GM19239 (cell line): ENCODE results near the gene XAGE1B.
"Not testable (repeated sequence)": the region's sequence is repeated elsewhere in the genome, so short reads cannot be mapped to it uniquely, and the experiment has no call there.

ENCODE experiments used
- DNase-seq: peaks from one replicate; pipeline ENCODE4 v3.0.0; 2011; ENCODE audit warnings: low spot score; ENCODE audit not compliant: insufficient read length
- FAIRE-seq: peaks from 2 replicates; lab custom pipeline; 2011; peaks lifted over from hg19 to GRCh38; lab: Jason Lieb, UNC

Gene XAGE1B, protein sequence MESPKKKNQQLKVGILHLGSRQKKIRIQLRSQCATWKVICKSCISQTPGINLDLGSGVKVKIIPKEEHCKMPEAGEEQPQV

DNA sequence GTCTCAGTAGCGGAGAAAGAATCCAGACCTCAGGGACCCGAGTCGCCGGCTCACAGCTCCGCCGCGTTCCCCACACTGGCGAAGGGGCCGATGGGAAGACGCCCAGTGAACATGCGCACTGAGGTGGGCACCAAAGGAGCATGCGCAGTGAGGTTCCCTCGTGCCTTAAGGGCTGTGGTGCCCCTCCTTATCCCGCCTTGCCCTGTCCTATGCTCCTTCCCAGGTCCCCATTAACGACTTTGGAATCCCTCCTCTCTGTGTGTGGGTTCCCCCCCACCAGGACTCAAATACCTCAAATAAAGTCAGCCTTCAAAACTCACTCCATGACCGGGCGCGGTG, at the start of gene XAGE1B:
XAGE1B (minus strand) TSS at position 77 of the 339 bp plus-strand sequence. CDS start 1,536 bp downstream, outside the sequence.
- FAIRE-seq, DNase-seq: not testable (repeated sequence)

DNA sequence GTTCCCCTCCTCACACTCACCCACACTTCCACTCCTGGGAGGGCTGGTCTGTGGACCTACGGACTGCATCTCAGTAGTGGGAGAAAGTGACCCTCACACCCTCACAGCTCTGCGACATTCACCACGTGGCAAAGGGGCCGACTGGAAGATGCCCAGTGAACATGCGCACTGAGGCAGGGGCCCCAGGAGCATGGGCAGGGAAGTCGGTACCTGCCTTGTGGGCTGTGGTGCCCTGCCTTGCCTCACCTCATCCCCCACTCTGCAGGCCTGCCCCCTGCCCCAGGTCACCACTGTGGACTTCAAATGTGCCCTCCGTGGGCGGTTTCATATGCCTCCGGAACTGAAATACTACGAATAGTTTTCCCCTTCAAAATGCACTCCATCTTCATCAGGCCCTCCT, 46.2 kb upstream of the XAGE1B start:
- DNase-seq (no peak), FAIRE-seq (no peak)

DNA sequence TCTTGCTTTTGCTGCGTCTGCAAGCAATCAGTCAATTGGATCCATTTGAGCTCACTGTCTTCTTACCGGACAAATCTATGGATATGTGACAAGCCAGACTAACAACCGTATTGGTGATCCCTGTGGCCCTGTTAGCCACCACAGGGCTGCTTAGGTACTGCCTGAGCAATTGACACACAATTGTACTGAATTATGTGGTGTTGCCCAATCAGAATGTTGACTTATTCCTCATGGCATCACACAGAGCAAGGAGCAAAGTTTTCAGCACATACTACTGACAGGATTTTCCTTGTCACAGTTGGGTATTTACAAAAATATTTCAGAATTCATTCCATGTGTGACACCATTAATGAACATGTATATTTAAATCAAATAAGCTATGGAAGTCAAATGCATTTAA, 41.3 kb upstream of the XAGE1B start:
- FAIRE-seq (no peak), DNase-seq (no peak)

DNA sequence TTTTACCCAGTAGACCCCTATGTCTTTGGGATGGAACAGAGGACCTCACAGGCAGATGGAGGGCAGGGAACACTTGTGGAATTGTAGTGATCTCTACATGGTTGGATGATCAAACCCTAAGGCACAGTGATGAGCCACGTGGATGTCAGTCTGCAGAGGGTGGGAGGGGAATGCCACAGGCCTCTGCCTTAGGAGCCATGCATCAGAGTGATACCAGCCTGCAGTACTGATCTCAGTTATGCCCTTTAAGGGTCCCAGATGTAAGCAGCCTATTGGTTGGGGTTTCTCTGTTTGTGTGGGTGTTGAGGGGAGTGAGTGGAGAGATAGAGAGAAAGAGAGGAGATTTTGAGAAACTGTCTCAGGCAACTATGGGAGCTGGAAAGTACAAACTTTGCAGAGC, 39.9 kb upstream of the XAGE1B start:
- DNase-seq, result no peak
- FAIRE-seq, result no peak

DNA sequence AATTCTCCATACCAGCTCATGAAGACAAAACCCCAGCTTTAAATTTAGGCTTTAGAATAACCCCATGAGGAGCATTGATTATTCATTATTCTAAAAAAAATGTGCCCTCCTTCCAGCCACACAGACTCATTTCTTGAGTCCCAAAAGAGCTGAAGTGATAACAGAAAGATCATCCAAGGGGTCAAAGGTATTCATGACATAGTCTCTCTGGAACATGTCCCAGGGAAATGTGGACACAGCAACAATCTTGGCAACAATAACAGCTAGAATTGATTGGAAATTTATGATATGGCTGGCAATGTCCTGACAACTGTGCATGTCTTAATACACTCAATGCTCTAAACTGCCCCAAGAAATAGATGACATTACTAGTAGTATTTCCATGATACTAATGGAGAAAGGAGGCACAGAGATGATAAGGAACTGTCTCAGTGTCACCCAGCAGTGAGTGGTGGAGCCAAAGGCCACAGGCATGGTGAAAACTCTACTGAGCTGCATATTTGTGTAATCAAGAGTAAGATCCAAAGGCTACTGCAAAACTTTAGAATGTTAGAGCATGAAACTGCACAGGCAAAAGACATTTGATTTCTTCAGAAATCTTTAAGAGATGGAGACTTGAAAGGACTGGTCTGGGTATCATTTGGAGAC, 37.3 kb upstream of the XAGE1B start:
- DNase-seq (no peak), FAIRE-seq (no peak)

DNA sequence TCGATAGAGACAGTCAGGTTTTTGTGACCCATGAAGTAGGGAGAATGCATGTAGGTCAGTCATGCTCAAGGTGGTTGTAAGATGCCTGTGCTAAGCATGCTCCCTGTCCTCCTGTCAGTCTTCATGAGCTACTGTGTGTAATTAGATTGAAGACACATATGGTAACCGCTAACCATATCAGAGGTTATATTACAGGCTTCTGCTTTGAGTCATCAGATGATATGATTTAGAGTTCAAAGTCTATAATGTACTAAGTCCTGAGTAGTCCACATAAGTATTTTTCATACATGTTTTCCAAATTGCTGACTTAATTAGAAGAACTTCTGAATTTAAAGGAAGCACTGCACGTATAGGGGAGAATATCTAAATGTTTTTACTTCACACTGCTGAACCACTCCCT, 31.9 kb upstream of the XAGE1B start:
- not testable (repeated sequence) for FAIRE-seq, DNase-seq

DNA sequence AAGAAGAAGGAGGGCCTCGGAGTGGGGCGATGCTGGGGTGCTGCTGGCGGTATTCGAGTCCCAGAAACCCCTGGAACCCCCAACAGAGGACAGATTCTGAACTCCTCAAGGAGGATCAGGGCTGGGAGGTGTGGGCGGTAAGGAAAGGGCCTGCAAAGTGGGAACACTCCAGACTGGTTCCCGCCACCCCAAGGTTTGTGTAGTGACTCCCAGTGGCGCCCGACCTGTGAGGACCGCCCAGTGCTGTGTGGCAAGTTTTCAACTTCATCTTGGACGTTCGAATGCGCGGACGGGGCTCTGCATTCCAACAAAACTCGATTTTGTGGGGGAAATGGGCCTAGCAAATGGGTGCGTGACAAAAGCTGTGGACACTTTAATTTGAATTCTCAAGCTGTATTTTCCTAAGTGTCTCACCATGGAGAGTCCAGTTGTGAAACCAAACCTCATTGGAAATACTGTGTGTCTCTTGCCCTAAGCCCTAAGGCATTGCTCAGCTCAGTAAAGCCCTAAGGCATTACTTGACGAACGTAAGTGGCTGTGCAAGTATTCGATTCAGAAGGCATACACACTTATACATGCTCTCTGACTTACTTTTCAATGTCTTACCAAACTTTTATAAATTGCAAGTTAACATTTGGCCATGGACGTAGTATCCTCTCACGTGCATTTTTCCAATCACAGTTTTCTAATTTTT, 27.4 kb upstream of the XAGE1B start:
- no peak for FAIRE-seq
- DNase-seq, result no peak

DNA sequence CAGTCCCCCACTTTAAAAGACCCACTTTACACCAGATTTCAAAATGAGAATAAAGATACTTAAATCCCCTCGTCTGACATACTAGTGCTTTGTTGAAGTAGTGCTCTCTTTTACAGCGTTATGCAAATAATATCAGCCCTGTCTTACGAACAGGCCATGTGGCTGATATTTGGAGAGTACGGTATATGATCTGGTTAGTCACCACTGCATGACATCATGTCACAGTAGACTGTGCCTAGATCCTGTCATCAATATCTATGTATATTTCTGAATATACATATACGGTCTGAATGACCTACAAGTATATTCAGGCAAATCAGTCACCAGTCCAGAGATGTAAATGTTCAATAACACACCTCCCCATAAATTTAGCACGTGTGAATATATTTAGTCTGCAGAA, 25.4 kb upstream of the XAGE1B start:
- FAIRE-seq (no peak), DNase-seq (no peak)

DNA sequence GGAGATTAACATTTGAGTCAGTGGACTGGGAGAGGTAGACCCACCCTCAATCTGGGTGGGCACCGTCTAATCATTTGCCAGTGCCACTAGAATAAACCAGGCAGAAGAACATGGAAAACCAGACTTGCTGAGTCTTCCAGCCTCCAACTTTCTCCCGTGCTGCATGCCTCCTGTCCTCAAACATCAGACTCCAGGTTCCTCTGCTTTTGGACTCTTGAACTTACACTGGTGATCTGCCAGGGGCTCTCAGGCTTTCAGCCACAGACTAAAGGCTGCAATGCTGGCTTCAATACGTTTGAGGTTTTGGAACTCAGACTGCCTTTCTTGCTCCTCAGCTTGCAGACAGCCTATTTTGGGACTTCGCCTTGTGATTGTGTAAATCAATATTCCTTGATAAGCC, 24.2 kb upstream of the XAGE1B start:
- not testable (repeated sequence) for FAIRE-seq, DNase-seq

DNA sequence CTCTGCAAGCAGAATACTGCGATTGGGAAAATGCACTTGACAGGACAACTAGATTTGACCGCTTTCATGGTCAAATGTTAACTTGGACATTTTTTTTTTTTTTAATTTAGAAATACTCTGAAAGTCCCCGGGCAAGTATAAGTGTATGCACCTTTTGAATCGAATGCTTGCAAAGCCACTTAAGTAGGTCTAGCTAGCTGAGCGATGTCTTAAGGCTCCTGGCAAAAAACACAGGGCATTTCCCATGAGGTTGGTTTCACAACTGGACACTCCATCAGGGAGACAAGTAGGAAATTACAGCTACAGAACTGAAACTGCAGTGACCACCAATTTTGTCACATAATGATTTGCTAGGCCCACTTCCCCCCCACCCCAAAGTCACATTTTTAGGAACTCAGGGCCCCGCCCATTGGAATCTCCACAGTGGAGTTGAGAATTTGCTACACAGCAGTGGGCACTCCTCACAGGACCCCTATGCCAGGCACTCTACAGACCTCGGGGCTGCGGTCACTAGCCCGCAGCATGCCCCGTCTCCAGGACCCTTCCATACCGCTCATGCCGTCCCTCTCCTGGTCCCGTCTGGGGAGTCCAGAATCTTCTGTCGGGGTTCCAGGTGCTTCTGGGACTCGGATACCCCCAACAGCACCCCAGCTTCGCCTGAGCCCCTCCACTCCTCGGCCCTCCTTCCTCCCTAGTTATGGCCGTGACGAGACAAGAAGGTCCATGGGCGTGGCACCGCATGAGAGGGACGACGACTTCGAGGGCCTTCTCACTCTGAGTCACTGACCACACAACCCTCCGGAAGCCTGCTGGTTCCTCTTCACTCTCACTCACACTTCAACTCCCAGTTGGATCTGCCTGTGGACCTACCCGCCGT, 515 bp downstream of the XAGE1B start:
- not testable (repeated sequence) for DNase-seq

DNA sequence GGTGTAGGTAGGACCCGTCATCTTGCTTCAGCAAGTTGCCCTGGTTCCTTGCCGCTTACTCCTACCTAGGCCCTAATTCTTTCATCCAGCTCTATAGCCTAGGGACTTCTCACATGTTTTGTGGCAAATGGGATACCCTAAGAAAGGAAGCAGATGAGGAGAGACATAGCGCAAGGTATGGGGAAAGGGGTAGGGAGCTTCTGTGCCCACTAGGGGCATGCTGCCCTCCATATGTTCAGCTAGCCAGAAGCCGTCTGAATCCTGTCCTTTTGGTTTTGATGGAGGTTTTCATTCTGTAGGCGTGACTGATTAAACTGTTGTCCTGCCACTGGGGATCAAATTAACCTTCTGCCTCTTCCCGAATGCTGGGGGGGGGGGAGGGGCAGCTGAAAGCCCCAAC, 5.7 kb downstream of the XAGE1B start:
- FAIRE-seq, DNase-seq: not testable (repeated sequence)

More for the DNA sequence above, 515 bp downstream of the XAGE1B start:
- FAIRE-seq, result not testable (repeated sequence)

DNA sequence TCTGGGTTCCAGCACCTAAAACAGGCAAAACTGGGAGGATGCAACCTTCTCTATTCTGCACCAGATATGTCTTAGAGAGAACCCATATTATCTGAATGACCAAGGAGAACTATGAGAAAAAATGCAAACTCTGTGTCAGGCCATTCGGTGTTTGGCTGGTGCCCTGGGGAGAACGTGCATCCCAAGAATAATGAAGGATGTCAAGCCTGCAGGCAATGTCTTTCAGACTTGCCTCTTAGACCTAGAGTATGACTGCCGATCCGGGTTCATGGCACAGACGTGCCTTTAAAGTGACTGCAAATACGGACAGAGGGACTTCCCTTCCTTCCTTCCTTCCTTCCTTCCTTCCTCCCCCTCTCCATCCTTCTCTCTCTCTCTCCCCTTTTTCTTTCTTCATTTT, 6.9 kb downstream of the XAGE1B start:
- DNase-seq, result no peak
- FAIRE-seq, result no peak

DNA sequence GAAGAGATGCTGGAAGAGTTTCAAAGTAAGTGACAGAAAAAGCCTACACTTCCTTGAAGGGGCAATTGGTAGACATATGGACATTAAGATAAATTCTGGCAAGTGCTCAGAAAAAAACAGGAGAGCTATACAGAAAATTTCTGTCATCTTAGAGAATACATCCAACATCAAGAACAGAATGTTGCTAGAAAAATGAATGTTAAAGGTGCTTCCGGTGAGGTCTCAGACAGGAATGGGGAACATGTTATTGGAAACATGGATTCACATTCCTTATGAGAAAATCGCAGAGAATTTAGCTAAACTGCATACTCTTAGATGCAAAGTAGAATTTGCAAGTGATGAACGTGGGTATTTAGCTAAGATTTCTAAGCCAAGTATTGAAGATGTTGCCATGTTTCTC, 9.5 kb downstream of the XAGE1B start:
- FAIRE-seq (no peak), DNase-seq (no peak)

DNA sequence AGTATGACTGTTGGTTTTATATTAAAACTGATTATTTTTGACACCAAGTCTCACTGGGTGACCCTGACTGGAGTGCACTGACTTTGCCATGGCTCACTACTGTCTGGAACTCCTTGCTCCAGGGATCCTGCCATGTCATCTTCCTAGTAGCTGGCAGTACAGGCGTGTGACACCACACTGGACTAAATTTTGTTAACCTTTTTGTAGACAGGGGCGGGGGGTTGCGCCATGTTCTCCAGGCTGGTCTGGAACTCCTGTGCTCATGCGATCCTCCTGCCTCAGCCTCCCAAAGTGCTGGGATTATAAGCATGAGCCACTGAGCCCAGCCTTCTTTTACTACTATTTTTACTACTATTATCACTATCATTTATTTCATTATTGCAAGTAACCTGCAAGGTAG, 12.3 kb downstream of the XAGE1B start:
- no peak for FAIRE-seq
- no peak for DNase-seq

DNA sequence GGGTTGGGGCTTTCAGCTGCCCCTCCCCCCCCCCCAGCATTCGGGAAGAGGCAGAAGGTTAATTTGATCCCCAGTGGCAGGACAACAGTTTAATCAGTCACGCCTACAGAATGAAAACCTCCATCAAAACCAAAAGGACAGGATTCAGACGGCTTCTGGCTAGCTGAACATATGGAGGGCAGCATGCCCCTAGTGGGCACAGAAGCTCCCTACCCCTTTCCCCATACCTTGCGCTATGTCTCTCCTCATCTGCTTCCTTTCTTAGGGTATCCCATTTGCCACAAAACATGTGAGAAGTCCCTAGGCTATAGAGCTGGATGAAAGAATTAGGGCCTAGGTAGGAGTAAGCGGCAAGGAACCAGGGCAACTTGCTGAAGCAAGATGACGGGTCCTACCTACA, 15.5 kb downstream of the XAGE1B start:
- not testable (repeated sequence) for DNase-seq, FAIRE-seq

DNA sequence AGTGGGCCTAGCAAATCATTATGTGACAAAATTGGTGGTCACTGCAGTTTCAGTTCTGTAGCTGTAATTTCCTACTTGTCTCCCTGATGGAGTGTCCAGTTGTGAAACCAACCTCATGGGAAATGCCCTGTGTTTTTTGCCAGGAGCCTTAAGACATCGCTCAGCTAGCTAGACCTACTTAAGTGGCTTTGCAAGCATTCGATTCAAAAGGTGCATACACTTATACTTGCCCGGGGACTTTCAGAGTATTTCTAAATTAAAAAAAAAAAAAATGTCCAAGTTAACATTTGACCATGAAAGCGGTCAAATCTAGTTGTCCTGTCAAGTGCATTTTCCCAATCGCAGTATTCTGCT, 20.5 kb downstream of the XAGE1B start:
- not testable (repeated sequence) for DNase-seq, FAIRE-seq

DNA sequence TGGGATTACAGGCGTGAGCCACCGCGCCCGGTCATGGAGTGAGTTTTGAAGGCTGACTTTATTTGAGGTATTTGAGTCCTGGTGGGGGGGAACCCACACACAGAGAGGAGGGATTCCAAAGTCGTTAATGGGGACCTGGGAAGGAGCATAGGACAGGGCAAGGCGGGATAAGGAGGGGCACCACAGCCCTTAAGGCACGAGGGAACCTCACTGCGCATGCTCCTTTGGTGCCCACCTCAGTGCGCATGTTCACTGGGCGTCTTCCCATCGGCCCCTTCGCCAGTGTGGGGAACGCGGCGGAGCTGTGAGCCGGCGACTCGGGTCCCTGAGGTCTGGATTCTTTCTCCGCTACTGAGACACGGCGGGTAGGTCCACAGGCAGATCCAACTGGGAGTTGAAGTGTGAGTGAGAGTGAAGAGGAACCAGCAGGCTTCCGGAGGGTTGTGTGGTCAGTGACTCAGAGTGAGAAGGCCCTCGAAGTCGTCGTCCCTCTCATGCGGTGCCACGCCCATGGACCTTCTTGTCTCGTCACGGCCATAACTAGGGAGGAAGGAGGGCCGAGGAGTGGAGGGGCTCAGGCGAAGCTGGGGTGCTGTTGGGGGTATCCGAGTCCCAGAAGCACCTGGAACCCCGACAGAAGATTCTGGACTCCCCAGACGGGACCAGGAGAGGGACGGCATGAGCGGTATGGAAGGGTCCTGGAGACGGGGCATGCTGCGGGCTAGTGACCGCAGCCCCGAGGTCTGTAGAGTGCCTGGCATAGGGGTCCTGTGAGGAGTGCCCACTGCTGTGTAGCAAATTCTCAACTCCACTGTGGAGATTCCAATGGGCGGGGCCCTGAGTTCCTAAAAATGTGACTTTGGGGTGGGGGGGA, 21.1 kb downstream of the XAGE1B start, which contains the start of gene XAGE1A:
XAGE1A (plus strand) TSS at position 264 of the 874 bp plus-strand sequence. CDS start 1,554 bp downstream, outside the sequence.
- FAIRE-seq, DNase-seq: not testable (repeated sequence)

DNA sequence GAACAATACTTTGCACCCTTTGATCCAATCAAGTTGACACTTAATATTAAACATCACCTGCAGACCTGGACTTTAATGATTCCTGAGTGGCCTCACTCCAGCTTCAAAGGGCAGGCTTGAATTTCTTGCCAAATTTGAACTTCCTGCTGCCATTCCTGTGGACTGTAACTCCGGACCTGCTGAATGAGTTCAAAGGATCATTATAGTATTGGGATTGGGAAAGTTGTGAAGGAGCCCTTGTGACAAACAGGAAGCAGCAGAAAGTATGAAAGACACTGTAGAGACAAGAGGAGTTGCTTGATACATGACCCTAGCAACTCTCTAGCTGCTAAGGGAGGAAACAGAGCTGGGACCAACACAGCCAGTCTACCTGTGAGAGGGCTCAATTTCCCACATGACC, 45.6 kb downstream of the XAGE1B start:
- FAIRE-seq, DNase-seq: not testable (repeated sequence)
